Lower lobe of right lung (tissue), 2 donors: ENCODE measurements around the gene TOLLIP. TPM values are rescaled to one million over a fixed set of nuclear protein-coding genes. Genes with fewer than 3 reads are reported as not detected.

ENCODE experiments used
- ATAC-seq, 2 donors: fragments of 200-7000 bp; cut with Tn5 transposase; one replicate each; pipeline ENCODE4 v1.9.1; 2020 to 2022; ENCODE audit warnings: mild to moderate bottlenecking in 2 of 2, moderate library complexity in 2 of 2
- DNase-seq: peaks from one replicate; pipeline ENCODE4 v3.0.0-alpha.2; 2020
- H3K27ac ChIP-seq: fragments of 200-600 bp; one replicate; pipeline ENCODE4 v1.8.0; 2022
- H3K27me3 ChIP-seq: fragments of 200-600 bp; one replicate; pipeline ENCODE4 v1.8.0; 2022; ENCODE audit warnings: low read depth
- H3K36me3 ChIP-seq: fragments of 200-600 bp; one replicate; pipeline ENCODE4 v1.8.0; 2022; ENCODE audit warnings: mild to moderate bottlenecking
- H3K4me1 ChIP-seq: fragments of 200-600 bp; one replicate; pipeline ENCODE4 v1.8.0; 2022
- H3K4me3 ChIP-seq: fragments of 200-600 bp; one replicate; pipeline ENCODE4 v1.8.0; 2022; ENCODE audit warnings: mild to moderate bottlenecking
- H3K9me3 ChIP-seq: fragments of 200-600 bp; one replicate; pipeline ENCODE4 v1.8.0; 2022
- CTCF ChIP-seq: fragments of 200-600 bp; IDR thresholded peaks from one replicate; pipeline ENCODE4 v1.8.0; 2022; ENCODE audit warnings: antibody characterized with exemption, mild to moderate bottlenecking
- intact Hi-C: fragments of 100-400 bp; cut with DNase I; formaldehyde crosslinking; loops from one replicate; pipeline ENCODE4 v1.11.0; 2022
- total RNA-seq: library from RNA; stranded (reverse); fragmentation: NEBNext Ultra II Directional; extraction: Animal tissue kit (Norgen Biotek cat#: 25700); gene quantifications from one replicate; pipeline ENCODE4 v1.2.1, GENCODE V29; 2021
- donor health status: DM: no; HTN: yes; CAD: no; lungs with severe emphysema.

TOLLIP gene
- total RNA-seq, 1 donor from 2014 or later: 68.4 TPM

GRCh38 chr11:1306186-1307162, 3.0 kb downstream of the TOLLIP start:
- intact Hi-C loops: no loop called here
- DNase-seq (no peak), ATAC-seq (no peak)
- no peaks in the 10 kb centered on the region for H3K9me3 ChIP-seq
- peaks cover 85% of the 10 kb centered on the region for H3K4me1 ChIP-seq
- no peak for TF ChIP-seq CTCF
- no peak overlapping the region for H3K4me3 ChIP-seq
- H3K27ac ChIP-seq: no peak overlapping the region
- H3K27me3 ChIP-seq: no peaks in the 10 kb centered on the region
- peaks cover 24% of the 10 kb centered on the region for H3K36me3 ChIP-seq

GRCh38 chr11:1305501-1306056, 3.9 kb downstream of the TOLLIP start:
- no peak for TF ChIP-seq CTCF
- no peak for DNase-seq
- intact Hi-C loops: no loop called here
- peaks cover 24% of the 10 kb centered on the region for H3K36me3 ChIP-seq
- H3K4me3 ChIP-seq: no peak overlapping the region
- no peak overlapping the region for H3K27ac ChIP-seq
- no peak for ATAC-seq
- H3K4me1 ChIP-seq: peaks cover 82% of the 10 kb centered on the region
- no peaks in the 10 kb centered on the region for H3K9me3 ChIP-seq
- H3K27me3 ChIP-seq: no peaks in the 10 kb centered on the region

GRCh38 chr11:1305063-1305495, 4.4 kb downstream of the TOLLIP start:
- Histone ChIP-seq H3K4me1 (peaks cover 78% of the 10 kb centered on the region), H3K27me3 (no peaks in the 10 kb centered on the region), H3K4me3 (no peak overlapping the region), H3K9me3 (no peaks in the 10 kb centered on the region), H3K27ac (peak overlapping the region; percentile 59), H3K36me3 (peaks cover 24% of the 10 kb centered on the region)
- intact Hi-C loops: no loop called here
- no peak for TF ChIP-seq CTCF
- ATAC-seq: no peak
- DNase-seq: no peak

- Histone ChIP-seq H3K27ac (peak overlapping the region; percentile 59), H3K36me3 (peaks cover 24% of the 10 kb centered on the region), H3K4me3 (peak overlapping the region; percentile 7), H3K9me3 (no peaks in the 10 kb centered on the region), H3K4me1 (peaks cover 82% of the 10 kb centered on the region), H3K27me3 (no peaks in the 10 kb centered on the region)
- no peak for TF ChIP-seq CTCF
- intact Hi-C loops: no loop called here
- ATAC-seq (peak in 1 of 2 donors; percentile 39), DNase-seq (no peak)
These were observed 5.1 kb downstream of the TOLLIP start for GRCh38 chr11:1304380-1304779.

GRCh38 chr11:1303973-1304372, 5.5 kb downstream of the TOLLIP start:
- Histone ChIP-seq H3K27me3 (no peaks in the 10 kb centered on the region), H3K36me3 (peaks cover 24% of the 10 kb centered on the region), H3K4me1 (peaks cover 86% of the 10 kb centered on the region), H3K4me3 (peak overlapping the region; percentile 7), H3K9me3 (no peaks in the 10 kb centered on the region), H3K27ac (peak overlapping the region; percentile 59)
- intact Hi-C loops: no loop called here
- peak; percentile 75 for DNase-seq
- TF ChIP-seq CTCF: no peak
- ATAC-seq: peak; percentile 26 to 55
